ENCODE data around the gene DGKD. TPM values are rescaled to one million over a fixed set of nuclear protein-coding genes. Genes with fewer than 3 reads are reported as not detected.
A peak's percentile ranks its signal among the peaks of the same experiment; 100 is the strongest.

Gene DGKD
- total and polyA plus RNA-seq, 9 of the 15 experiments (the other 6 are each of a cell fraction or from before 2014, with no cell fraction given) = 0.52 to 29.5 (median 10.6) TPM

GRCh38 chr2:233343171-233343705 is 11.1 kb upstream of the DGKD start (continued):
- TF ChIP-seq SMARCB1 (IDR thresholded peaks at IDR 0.05; ENCODE audit: insufficient read length, low read depth) (no peak), ZNF165 (CRISPR knock-in tag; IDR thresholded peaks at IDR 0.05; ENCODE audit: borderline replicate concordance) (no peak), NFIC (IDR thresholded peaks at IDR 0.05) (no peak), ZNF76 (CRISPR knock-in tag; IDR thresholded peaks at IDR 0.05; ENCODE audit: borderline replicate concordance) (no peak), ZNF384 (IDR thresholded peaks at IDR 0.05; ENCODE audit: low read depth, low read length) (no peak), CSDE1 (IDR thresholded peaks at IDR 0.05) (no peak), ELF1 (tag; IDR thresholded peaks at IDR 0.05) (no peak), ETS1 (conservative IDR thresholded peaks at IDR 0.05; ENCODE audit: control insufficient read depth, low read depth, low read length) (no peak), ZNF586 (CRISPR knock-in tag; conservative IDR thresholded peaks at IDR 0.05) (no peak)
- TF ChIP-seq, protein P1, sequence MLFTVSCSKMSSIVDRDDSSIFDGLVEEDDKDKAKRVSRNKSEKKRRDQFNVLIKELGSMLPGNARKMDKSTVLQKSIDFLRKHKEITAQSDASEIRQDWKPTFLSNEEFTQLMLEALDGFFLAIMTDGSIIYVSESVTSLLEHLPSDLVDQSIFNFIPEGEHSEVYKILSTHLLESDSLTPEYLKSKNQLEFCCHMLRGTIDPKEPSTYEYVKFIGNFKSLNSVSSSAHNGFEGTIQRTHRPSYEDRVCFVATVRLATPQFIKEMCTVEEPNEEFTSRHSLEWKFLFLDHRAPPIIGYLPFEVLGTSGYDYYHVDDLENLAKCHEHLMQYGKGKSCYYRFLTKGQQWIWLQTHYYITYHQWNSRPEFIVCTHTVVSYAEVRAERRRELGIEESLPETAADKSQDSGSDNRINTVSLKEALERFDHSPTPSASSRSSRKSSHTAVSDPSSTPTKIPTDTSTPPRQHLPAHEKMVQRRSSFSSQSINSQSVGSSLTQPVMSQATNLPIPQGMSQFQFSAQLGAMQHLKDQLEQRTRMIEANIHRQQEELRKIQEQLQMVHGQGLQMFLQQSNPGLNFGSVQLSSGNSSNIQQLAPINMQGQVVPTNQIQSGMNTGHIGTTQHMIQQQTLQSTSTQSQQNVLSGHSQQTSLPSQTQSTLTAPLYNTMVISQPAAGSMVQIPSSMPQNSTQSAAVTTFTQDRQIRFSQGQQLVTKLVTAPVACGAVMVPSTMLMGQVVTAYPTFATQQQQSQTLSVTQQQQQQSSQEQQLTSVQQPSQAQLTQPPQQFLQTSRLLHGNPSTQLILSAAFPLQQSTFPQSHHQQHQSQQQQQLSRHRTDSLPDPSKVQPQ (CRISPR knock-in tag; IDR thresholded peaks at IDR 0.05; ENCODE audit: borderline replicate concordance) = no peak
- TF ChIP-seq, protein P2, sequence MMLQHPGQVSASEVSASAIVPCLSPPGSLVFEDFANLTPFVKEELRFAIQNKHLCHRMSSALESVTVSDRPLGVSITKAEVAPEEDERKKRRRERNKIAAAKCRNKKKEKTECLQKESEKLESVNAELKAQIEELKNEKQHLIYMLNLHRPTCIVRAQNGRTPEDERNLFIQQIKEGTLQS (IDR thresholded peaks at IDR 0.05) = peak; percentile 89
- TF ChIP-seq, protein P2 (CRISPR knock-in tag; conservative IDR thresholded peaks at IDR 0.05) = no peak
- TF ChIP-seq, protein P3, sequence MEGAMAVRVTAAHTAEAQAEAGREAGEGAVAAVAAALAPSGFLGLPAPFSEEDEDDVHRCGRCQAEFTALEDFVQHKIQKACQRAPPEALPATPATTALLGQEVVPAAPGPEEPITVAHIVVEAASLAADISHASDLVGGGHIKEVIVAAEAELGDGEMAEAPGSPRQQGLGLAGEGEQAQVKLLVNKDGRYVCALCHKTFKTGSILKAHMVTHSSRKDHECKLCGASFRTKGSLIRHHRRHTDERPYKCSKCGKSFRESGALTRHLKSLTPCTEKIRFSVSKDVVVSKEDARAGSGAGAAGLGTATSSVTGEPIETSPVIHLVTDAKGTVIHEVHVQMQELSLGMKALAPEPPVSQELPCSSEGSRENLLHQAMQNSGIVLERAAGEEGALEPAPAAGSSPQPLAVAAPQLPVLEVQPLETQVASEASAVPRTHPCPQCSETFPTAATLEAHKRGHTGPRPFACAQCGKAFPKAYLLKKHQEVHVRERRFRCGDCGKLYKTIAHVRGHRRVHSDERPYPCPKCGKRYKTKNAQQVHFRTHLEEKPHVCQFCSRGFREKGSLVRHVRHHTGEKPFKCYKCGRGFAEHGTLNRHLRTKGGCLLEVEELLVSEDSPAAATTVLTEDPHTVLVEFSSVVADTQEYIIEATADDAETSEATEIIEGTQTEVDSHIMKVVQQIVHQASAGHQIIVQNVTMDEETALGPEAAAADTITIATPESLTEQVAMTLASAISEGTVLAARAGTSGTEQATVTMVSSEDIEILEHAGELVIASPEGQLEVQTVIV (CRISPR knock-in tag; IDR thresholded peaks at IDR 0.05; ENCODE audit: borderline replicate concordance) = no peak
